GM18870 (cell line): ENCODE results near the gene CREB5.
"Not testable (repeated sequence)": the region's sequence is repeated elsewhere in the genome, so short reads cannot be mapped to it uniquely, and the experiment has no call there.

ENCODE experiments used
- ATAC-seq: cut with Tn5 transposase; IDR thresholded peaks from one replicate; pipeline ENCODE4 v1.9.1; 2021; ENCODE audit warnings: moderate library complexity; ENCODE audit not compliant: unreplicated experiment

The CREB5 gene

GRCh38 chr7:28798274-28798673 lies 386.0 kb downstream of the CREB5 start:
- no peak for ATAC-seq

DNA sequence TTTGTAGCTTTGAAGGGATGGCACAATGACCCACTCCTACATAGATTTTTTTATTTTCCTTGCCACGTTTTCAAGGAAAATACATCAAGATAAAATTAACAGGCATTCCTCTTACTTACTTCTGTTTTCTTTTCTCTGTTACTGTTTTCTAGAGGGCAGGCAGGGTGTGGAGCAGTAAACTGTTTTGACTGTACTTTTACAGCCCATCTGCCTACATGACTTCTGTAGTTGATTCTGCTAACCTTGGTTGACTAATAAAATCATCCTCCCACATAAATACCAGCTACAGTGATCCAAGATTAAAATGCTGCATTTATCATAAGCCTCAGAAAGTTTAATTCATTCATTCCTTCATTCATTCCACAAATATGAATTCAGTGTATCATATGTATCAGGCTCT lies 387.3 kb downstream of the CREB5 start:
- no peak for ATAC-seq

GRCh38 chr7:28800150-28800549 lies 387.8 kb downstream of the CREB5 start:
- no peak for ATAC-seq

- ATAC-seq: no peak
Measured at GRCh38 chr7:28802450-28802849, 390.1 kb downstream of the CREB5 start.

GRCh38 chr7:28804157-28804556 lies 391.8 kb downstream of the CREB5 start:
- no peak for ATAC-seq

DNA sequence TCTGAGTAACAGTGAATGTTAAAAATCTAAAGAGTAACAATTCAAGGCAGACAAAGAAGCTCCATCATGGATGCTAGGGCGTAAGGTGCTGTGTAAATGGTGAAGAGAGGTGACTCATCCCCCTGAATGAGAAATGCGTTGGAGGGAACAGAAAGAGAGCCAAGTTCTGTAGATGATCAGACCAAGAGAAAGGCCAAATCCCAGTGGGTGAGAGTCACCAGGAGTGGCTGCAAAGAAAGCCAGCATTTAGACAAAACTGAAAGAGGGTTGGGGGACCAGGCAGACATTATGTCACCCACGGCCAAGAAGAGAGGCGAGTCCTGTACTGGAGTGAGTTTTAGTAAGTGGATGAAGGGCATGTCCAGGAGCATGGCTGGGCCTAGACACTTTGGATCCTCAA lies 392.7 kb downstream of the CREB5 start:
- ATAC-seq: no peak

- ATAC-seq: no peak
Measured at GRCh38 chr7:28806841-28807240, 394.5 kb downstream of the CREB5 start.

DNA sequence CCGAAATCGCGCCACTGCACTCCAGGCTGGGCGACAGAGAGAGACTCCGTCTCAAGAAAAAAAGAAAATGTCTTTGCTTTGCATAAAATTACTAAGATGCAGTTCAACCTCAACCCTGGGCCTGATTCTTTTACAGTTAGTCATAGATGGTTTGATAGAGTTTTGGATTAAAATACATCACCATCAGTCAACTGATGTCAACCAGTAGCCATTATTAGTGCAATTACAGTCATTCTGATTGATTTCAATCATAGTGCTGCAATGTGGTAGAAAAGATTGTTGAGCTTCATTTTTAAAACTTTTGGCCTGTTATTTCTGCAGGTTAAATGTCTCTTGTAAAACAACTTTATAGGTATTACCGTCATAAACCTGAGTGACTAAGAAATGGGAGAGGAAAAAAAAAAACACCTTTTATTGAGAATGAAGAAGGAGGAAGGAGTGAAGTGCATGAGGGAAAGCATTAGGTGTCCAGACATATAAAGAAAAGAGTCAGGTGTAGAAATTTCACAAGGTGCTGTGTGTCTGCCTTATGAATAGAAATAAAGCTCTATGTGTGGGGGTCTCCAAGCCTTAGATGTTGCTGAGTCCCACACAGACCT lies 395.2 kb downstream of the CREB5 start:
- no peak for ATAC-seq

DNA sequence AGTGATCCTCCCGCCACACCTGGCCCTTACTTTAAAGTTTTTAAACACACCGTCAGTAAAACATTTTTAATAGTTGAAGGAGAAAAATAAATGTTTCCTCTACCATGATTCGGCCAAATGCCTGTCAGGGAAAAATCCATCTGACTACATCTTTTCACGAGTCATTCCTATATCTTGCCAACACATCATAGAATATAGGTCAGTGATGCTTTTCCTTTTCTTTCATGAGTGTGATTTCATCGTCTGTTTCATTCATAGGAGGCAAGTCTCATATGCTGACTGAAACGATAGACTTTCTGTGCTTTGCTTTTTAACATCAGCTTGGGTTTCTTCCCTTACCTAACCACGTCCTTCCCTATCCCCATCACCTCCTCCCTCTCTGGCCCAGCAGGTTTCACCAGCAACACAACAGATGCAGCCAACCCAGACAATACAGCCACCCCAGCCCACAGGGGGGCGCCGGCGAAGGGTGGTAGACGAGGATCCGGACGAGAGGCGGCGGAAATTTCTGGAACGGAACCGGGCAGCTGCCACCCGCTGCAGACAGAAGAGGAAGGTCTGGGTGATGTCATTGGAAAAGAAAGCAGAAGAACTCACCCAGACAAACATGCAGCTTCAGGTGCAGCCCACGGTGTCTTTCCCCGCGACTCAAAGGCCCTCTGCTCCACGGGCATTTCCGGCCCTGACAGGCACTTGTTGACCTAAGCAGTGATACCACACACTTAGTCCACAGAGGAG lies 396.6 kb downstream of the CREB5 start:
- no peak for ATAC-seq

GRCh38 chr7:28811008-28811407 lies 398.7 kb downstream of the CREB5 start:
- ATAC-seq: no peak

DNA sequence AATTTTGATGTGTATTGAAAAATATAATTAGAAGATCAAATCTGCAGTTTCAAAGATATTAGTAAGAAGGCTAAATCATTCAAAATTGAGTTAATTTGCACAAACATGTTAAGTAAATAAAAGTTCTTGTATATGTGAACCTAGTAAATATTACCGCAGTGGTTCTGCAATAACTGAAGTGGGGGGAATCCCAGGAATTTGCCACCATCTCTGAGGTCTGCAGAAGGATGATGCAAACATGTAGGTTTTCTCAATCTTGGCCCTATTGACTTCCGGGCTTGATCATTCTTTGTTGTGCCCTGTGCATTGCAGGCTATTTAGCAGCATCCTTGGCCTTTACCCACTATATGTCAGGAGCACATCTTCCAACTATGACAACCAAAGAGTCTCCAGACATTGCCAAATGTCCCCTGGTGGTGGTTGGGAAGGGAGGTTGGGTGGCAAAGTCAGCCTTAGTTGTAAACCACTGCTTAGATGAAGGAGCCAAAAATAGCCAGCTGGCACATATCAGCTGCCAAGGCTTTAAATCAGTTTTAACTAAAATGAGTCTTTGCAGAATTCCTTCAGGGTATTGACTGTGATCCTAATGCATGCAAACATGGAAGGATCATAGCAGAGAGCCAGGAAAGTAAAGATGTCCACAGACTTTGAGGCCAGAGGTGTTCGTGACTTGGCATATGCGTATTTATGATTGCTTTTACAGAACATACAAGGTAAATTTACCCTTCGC lies 399.5 kb downstream of the CREB5 start:
- no peak for ATAC-seq

DNA sequence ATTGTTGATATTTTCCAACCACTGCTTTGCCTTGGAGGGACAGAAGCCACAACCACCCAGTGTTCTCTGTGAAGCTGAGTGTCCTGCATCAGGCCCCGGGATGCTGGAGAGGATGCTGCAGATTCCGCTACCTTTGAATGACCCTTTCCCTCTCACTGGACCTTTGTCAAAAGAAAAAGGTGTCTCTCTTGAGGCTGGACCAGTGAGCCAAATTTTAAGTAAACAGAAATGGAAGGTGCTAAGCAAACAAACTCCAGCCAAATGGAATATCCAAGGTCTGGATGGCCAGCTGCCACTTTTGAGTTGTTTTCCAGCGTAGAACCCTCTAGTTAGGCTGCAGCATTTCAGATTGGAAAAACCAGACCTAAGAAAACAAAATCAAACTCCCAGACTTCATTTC lies 400.3 kb downstream of the CREB5 start:
- ATAC-seq: no peak

- ATAC-seq: no peak
Measured at GRCh38 chr7:28813243-28813962, 401.1 kb downstream of the CREB5 start.

DNA sequence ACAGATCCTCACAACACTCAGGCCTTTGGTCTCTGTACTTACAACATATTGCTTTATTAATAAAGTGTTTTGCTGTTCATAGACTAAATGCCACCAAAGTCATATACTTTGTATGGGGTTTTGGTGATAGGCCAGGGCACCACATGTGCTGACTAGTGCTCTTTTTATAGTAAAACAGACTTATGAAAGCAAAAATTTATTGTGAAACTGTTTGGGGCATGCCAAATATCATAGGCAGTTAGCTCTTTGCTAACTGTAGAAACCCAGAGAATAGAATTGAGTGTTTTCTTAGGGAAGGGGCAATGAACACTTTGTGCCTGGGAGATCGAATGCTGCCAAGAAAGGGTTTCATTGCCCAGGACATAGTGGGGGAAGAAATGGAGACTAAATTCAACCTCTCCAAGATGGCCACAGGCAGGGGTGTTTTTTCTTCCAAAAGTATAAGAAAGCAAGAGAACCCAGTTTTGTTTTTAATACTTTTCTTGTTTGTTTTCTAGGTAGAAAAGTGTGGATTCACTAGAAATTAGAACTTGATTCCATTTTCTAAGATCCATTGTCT lies 403.1 kb downstream of the CREB5 start:
- ATAC-seq: peak; percentile 25

DNA sequence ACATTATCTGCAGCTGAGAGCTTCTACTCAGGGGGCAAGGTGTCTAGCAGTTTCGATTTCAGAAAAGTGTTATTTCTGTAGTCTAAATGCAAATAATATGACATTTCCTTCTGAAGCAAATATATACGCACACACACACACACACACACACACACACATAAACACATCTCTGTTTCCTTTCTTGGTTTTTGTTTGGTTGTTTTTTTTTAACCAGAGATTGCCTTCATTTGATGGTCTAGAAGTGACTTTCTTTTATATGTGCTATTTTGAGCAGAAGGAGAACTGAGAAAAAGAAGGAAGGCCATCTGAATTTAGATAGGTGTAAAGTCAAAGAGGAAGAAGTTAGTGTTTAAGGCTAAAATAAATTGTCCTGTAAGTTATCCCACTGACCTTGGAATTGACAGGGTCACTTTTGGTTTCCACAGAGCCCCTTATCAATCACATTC lies 403.6 kb downstream of the CREB5 start:
- peak; percentile 66 for ATAC-seq

GRCh38 chr7:28818996-28819395 lies 406.7 kb downstream of the CREB5 start:
- no peak for ATAC-seq

GRCh38 chr7:28823582-28823981 lies 411.3 kb downstream of the CREB5 start:
- ATAC-seq: no peak

GRCh38 chr7:28825817-28826448 lies 413.6 kb downstream of the CREB5 start:
- not testable (repeated sequence) for ATAC-seq

GRCh38 chr7:28830846-28831245 lies 418.5 kb downstream of the CREB5 start:
- no peak for ATAC-seq

DNA sequence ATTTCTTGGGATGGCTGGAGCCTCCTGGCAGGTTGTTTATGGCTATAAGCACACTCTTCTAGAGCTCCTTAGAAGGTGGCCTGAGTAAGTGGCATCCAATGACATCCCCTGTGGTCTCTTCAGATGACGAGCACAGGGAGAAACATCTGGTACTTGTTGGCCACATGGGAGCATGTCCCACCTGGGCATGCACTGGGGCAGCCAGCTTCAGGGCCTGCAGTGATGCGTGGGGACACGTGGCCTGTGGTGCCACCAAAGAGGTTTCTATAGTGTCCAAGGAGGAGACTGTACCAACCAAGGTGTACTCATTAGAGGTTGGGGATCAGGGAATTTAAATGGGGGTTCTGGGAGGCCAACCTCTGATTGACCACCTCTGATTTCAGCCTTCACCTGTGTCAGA lies 420.4 kb downstream of the CREB5 start:
- no peak for ATAC-seq

DNA sequence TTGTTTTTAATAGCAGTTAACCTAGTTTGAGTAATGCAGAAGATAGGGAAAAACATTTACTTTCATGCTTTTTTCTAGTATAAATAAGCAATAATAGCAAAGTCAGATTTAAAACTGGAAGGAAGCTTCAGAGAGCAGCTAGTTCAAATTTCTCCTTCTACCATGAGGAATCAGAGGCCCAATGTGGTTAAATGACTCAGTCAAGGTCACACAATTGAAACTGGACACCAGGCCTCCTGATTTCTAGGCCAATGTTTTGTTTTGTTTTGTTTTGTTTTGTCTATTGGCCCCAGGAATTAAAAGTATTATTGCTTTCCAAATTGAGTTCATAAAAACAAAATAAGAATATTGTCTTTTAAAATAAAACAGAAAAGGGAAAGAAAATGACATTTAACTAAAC lies 423.5 kb downstream of the CREB5 start:
- ATAC-seq: no peak
